Naive B cell (primary cell): ENCODE measurements around the gene STARD3. TPM values are rescaled to one million over a fixed set of nuclear protein-coding genes. Genes with fewer than 3 reads are reported as not detected.

Source experiments
- ATAC-seq, 2 donors: fragments of 150-1000 bp; cut with Tn5 transposase; 2 replicates each; pipeline ENCODE4 v1.10.0; 2021; ENCODE audit warnings: low read depth in 2 of 2, mild to moderate bottlenecking in 2 of 2, moderate library complexity in 2 of 2
- DNase-seq: peaks from one replicate; pipeline ENCODE4 v3.0.0; 2022
- H3K27ac Mint-ChIP-seq, 6 donors: one replicate each; pipeline ENCODE4 v1.8.0; 2020 to 2022; ENCODE audit warnings: mild to moderate bottlenecking in 6 of 6, mixed read lengths in 6 of 6, moderate library complexity in 5 of 6, inconsistent platforms in 2 of 6
- H3K27me3 Mint-ChIP-seq, 3 donors: one replicate each; pipeline ENCODE4 v1.8.0; 2021 to 2022; ENCODE audit warnings: mixed read lengths in 3 of 3, mild to moderate bottlenecking in 1 of 3
- H3K36me3 Mint-ChIP-seq, 2 donors: one replicate each; pipeline ENCODE4 v1.8.0; 2020 to 2022; ENCODE audit warnings: mixed read lengths in 2 of 2, inconsistent platforms in 1 of 2, mild to moderate bottlenecking in 1 of 2
- H3K4me1 Mint-ChIP-seq, 3 donors: one replicate each; pipeline ENCODE4 v1.8.0; 2020 to 2022; ENCODE audit warnings: mixed read lengths in 3 of 3, inconsistent platforms in 1 of 3, mild to moderate bottlenecking in 1 of 3, moderate library complexity in 1 of 3
- H3K4me3 Mint-ChIP-seq, 8 donors: one replicate each; pipeline ENCODE4 v1.8.0; 2020 to 2022; ENCODE audit warnings: mild to moderate bottlenecking in 8 of 8, mixed read lengths in 8 of 8, moderate library complexity in 8 of 8, inconsistent platforms in 2 of 8
- H3K9me3 Mint-ChIP-seq, 7 donors: one replicate each; pipeline ENCODE4 v1.8.0; 2020 to 2022; ENCODE audit warnings: mixed read lengths in 7 of 7, mild to moderate bottlenecking in 5 of 7, inconsistent platforms in 2 of 7, moderate library complexity in 1 of 7
- polyA plus RNA-seq, 6 donors: library from polyadenylated mRNA; unstranded; fragments of 300-500 nt; fragmentation: Illumina TruSeq; gene quantifications; one replicate each; pipeline ENCODE4 v1.2.3, GENCODE V29; 2021; ENCODE audit warnings: low read depth in 6 of 6

Gene STARD3
- polyA plus RNA-seq, 6 donors from 2014 or later = 30.7 to 53.7 (median 42.0) TPM

GRCh38 chr17:39599665-39600231, 37.2 kb upstream of the STARD3 start:
- H3K4me3 Mint-ChIP-seq = peak overlapping the region in 5 of 8 donors; percentile 30 to 68 (median 56)
- peaks cover 31 to 48% (median 43%) of the 10 kb centered on the region in 3 donors for H3K4me1 Mint-ChIP-seq
- H3K9me3 Mint-ChIP-seq = no peaks in the 10 kb centered on the region
- ATAC-seq (no peak), DNase-seq (no peak)
- no peaks in the 10 kb centered on the region for H3K36me3 Mint-ChIP-seq
- H3K27ac Mint-ChIP-seq = peak overlapping the region in 2 of 6 donors; percentile 74 to 85
- peaks cover 72 to 93% (median 85%) of the 10 kb centered on the region in 3 donors for H3K27me3 Mint-ChIP-seq

- H3K27me3 Mint-ChIP-seq = peaks cover 66 to 93% (median 85%) of the 10 kb centered on the region in 3 donors
- no peaks in the 10 kb centered on the region for H3K9me3 Mint-ChIP-seq
- peaks cover 35 to 55% (median 44%) of the 10 kb centered on the region in 3 donors for H3K4me1 Mint-ChIP-seq
- peak overlapping the region in 1 of 6 donors; percentile 85 for H3K27ac Mint-ChIP-seq
- peak overlapping the region in 2 of 8 donors; percentile 59 for H3K4me3 Mint-ChIP-seq
- no peaks in the 10 kb centered on the region for H3K36me3 Mint-ChIP-seq
- DNase-seq (no peak), ATAC-seq (no peak)
These were observed 36.5 kb upstream of the STARD3 start for GRCh38 chr17:39600288-39600996.

DNA sequence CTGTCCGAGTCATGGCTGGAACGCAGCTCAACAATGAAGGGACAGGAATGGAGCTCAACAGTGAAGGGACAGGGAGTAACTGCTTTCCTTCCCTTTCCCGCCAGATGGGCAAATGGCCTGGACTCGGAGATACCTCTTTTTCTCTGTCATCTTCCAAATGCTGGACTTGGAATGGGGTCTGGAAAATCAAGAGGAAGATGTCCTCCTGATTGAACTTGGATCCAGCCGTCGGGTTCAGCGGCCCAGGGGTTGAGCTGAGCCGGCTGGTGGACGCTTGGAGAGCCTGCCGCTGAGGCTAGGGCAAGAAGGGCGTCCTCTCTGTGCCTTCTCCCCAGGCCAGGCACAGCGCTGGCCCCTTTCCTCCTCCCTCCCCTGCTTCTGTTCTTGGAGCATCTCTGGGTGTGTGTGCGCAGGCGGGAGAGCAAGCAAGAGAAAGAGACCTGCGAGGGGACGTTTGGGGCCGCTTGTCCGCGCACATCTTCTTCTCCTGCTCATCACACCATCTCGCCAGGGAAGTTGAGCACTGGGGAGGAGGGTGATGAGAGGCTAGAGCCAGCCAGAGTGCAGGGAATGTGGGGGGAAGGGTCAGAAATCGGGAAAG, 35.8 kb upstream of the STARD3 start:
- no peaks in the 10 kb centered on the region for H3K36me3 Mint-ChIP-seq
- no peaks in the 10 kb centered on the region for H3K9me3 Mint-ChIP-seq
- no peak overlapping the region for H3K4me3 Mint-ChIP-seq
- H3K27ac Mint-ChIP-seq = no peak overlapping the region
- DNase-seq (no peak), ATAC-seq (no peak)
- H3K4me1 Mint-ChIP-seq = peaks cover 32 to 53% (median 47%) of the 10 kb centered on the region in 3 donors
- H3K27me3 Mint-ChIP-seq = peaks cover 65 to 87% (median 78%) of the 10 kb centered on the region in 3 donors

DNA sequence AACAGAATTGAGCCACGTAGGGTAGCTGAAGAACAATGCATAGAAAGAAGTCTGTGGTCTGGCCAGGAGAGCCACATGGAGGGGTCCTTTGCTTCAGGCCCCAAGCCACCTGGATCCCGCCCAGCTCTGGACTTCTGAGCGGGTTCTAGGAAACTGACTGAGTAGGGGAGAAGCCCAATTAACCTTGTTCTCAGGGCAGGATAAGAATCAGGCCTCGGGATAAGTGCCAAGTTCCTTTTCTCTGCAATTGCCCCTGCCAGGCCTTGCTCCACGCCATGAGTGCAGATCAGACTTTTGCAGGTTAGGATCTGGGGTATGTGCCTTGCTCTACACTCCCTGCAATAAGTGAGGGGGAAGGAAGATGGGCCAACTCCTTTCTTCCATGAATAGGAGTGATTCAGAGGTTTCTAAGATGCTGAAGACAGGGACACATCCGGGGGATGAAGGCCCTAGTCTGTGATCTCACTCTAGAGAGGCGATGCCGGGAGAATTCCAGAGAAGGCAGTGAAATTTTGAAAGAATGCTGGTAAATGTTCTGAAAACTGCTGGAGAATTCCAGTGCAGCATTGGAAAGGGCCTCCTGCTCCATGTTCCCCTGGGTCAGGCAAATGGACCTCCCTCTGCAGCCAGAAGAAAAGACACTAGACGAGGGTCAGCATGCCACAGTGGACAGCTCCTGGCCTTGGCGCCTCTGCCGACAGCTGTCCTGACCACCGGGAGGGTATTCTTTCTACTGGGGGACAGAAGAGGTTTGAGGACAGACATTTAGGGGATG, 35.0 kb upstream of the STARD3 start:
- no peak overlapping the region for H3K27ac Mint-ChIP-seq
- ATAC-seq = no peak
- DNase-seq = no peak
- H3K9me3 Mint-ChIP-seq = no peaks in the 10 kb centered on the region
- H3K4me1 Mint-ChIP-seq = peaks cover 29 to 49% (median 45%) of the 10 kb centered on the region in 3 donors
- H3K36me3 Mint-ChIP-seq = no peaks in the 10 kb centered on the region
- peaks cover 61 to 81% (median 72%) of the 10 kb centered on the region in 3 donors for H3K27me3 Mint-ChIP-seq
- H3K4me3 Mint-ChIP-seq = peak overlapping the region in 1 of 8 donors; percentile 28

DNA sequence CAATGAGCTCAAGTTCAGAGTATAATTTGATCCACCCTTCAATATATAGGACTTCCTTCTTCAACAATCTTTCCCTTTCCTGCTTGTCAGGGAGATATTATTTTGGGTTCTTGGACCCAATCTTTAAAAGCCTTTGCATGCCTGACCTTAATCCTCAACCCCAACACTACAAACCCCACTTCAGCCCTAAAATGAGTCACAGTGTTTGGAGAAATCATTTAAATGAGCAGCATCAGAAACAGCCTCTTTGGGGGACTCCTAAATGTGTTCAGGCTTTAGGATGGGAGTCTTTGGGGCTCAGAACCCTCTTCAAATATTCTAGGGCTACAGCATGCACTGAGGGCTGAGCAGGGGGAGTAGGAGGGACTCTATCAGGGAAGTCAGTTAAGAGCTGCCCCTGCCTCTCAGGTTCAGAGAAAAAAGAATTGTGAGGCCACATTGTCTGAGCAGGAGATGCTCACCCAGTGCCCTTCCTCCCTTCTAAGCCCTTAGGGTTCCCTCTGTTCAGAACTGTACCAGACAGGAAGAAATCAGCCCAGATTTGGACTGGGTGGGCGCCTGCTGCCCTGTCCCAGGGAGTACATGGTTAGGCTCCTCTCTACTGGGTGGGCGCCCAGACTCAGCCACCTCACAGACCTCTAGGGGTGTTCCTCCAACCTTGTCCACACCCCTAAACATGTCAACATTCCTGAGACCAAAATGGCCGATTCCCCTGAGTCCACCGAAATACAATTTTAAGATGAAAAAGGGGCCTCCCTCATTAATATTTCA, 34.2 kb upstream of the STARD3 start:
- DNase-seq (no peak), ATAC-seq (no peak)
- H3K27me3 Mint-ChIP-seq = peaks cover 54 to 81% (median 71%) of the 10 kb centered on the region in 3 donors
- peaks cover 28 to 51% (median 43%) of the 10 kb centered on the region in 3 donors for H3K4me1 Mint-ChIP-seq
- H3K36me3 Mint-ChIP-seq = no peaks in the 10 kb centered on the region
- peak overlapping the region in 1 of 6 donors; percentile 21 for H3K27ac Mint-ChIP-seq
- H3K9me3 Mint-ChIP-seq = no peaks in the 10 kb centered on the region
- H3K4me3 Mint-ChIP-seq = peak overlapping the region in 3 of 8 donors; percentile 17 to 61 (median 56)

DNA sequence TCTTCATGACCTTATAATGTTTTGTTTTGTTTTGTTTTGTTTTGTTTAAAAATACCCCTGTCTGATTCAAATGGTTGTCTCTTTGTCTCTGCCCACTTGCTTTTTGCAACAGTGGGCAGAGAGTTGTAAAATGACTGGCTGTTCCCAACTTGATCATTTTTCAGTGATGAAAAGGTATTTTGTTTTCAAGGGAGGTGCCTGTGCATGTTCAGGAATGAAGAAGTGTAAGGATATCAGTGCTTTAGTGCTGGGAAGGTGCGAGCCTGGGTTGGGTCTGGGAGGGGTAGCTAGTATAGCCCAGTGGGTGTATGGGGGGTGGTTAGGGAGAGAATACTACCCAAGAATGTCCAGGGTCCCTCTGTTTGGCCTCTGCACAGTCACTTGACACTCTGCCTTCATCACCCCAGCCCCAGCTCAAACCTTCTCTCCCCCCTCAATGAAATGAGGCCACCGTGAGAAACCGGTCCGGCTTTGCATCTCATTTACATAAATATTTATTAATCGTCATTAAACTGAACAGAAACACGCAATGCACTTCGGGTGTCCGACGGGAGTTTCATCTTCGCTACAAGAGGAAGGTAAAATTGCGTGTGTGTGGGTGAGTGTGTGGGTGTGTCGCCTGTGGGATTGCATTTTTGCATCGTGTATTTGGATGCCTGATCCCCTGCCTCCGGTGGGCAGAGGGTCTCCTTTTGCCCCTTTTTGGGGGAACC, 33.5 kb upstream of the STARD3 start:
- Mint-ChIP-seq H3K27me3 (peaks cover 50 to 80% (median 67%) of the 10 kb centered on the region in 3 donors), H3K9me3 (no peaks in the 10 kb centered on the region), H3K4me3 (peak overlapping the region; percentile 42 to 78 (median 66)), H3K27ac (peak overlapping the region; percentile 10 to 64 (median 41)), H3K4me1 (peaks cover 26 to 43% (median 37%) of the 10 kb centered on the region in 3 donors), H3K36me3 (no peaks in the 10 kb centered on the region)
- ATAC-seq (peak; percentile 42 to 45), DNase-seq (no peak)

GRCh38 chr17:39604911-39605491, 31.9 kb upstream of the STARD3 start:
- H3K4me1 Mint-ChIP-seq = peaks cover 24 to 33% (median 31%) of the 10 kb centered on the region in 3 donors
- peaks cover 55 to 81% (median 73%) of the 10 kb centered on the region in 3 donors for H3K27me3 Mint-ChIP-seq
- no peaks in the 10 kb centered on the region for H3K36me3 Mint-ChIP-seq
- DNase-seq = no peak
- H3K27ac Mint-ChIP-seq = peak overlapping the region in 3 of 6 donors; percentile 44 to 59 (median 56)
- H3K9me3 Mint-ChIP-seq = no peaks in the 10 kb centered on the region
- ATAC-seq = no peak
- H3K4me3 Mint-ChIP-seq = peak overlapping the region; percentile 63 to 87 (median 72)

DNA sequence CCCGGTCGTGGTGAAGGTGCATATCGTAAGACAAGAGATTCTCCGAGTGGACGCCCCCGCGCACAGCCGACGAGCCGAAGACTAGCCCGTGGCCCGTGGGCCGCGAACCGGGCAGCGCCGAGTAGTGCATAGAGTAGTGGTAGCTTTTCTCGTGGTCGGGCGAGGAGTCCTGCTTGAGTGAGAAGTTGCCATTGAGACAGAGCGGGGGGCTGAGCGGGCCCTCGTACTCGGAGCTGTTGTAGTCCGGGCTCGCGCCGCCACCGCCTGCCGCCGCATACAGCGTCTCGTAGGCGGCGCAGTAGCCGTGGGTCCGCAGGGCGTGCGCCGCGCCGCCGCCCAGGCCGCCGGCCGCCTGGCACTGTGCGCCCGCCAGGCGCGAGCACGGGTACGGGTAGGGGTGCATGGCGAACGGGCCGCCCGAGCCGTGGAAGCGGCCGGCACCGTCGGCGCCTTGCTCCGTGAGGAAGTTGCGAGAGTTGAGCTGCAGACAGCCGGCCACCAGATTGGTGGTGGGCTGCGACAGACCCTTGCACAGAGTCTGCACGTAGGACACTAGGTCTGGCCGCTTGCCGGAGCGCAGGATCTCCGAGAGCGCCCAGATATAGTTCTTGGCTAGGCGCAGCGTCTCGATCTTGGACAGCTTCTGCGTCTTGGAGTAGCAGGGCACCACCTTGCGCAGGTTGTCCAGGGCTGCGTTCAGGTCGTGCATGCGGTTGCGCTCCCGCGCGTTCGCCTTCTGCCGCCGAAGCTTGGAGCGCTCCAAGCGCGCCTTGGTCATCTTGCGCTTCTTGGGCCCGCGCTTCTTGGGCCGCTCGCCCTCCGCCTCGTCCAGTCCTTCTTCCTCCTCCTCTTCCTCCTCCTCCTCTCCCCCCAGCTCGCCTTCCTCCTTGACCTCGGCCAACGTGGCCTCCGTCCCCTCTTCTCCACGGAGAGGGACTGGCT, 31.2 kb upstream of the STARD3 start:
- Mint-ChIP-seq H3K36me3 (no peaks in the 10 kb centered on the region), H3K4me1 (peaks cover 22 to 29% (median 27%) of the 10 kb centered on the region in 3 donors), H3K9me3 (no peaks in the 10 kb centered on the region), H3K27ac (peak overlapping the region in 2 of 6 donors; percentile 44 to 56), H3K27me3 (peaks cover 50 to 78% (median 66%) of the 10 kb centered on the region in 3 donors), H3K4me3 (peak overlapping the region in 7 of 8 donors; percentile 65 to 82 (median 74))
- DNase-seq (no peak), ATAC-seq (peak; percentile 16 to 27)

DNA sequence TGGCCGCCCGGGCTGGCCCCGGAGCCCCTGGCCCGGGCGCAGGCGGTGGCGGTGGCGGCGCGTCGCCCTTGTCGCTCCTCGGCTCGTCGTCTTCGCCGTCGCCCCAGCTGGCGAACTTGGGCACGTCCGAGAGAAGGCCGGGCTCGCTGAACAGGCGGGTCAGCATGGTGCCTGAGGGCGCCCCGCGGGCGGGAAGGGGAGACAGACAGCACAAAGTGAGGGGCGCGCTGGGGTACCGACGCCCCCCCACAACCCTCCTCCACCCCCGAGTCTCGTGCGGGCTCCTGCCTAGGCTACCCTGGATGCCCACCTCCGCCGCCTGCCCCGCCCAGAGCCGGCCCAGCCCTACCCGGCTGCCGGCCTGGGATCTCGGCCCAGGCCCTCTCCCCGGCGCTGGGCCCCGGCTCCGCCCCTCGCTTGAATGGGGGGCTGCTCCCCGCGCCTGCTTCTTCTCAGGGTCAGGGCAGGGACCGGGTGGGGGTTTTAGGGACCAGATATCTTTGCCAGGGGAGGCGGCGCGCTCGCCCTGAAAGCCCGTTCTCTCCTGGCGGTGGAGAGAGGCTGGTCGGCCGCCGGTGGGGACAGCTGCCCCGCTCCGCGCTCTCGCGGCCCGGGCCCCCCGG, 30.4 kb upstream of the STARD3 start:
- DNase-seq = no peak
- Mint-ChIP-seq H3K36me3 (no peaks in the 10 kb centered on the region), H3K9me3 (no peaks in the 10 kb centered on the region), H3K4me1 (peaks cover 18 to 27% (median 27%) of the 10 kb centered on the region in 3 donors), H3K27ac (no peak overlapping the region), H3K27me3 (peaks cover 50 to 75% (median 64%) of the 10 kb centered on the region in 3 donors), H3K4me3 (peak overlapping the region in 6 of 8 donors; percentile 42 to 76 (median 64))
- ATAC-seq = no peak

GRCh38 chr17:39607057-39607850, 29.7 kb upstream of the STARD3 start:
- DNase-seq = no peak
- Mint-ChIP-seq H3K27ac (peak overlapping the region in 2 of 6 donors; percentile 23 to 47), H3K27me3 (peaks cover 44 to 70% (median 59%) of the 10 kb centered on the region in 3 donors), H3K36me3 (no peaks in the 10 kb centered on the region), H3K4me1 (peaks cover 18 to 27% (median 27%) of the 10 kb centered on the region in 3 donors), H3K9me3 (no peaks in the 10 kb centered on the region), H3K4me3 (peak overlapping the region in 7 of 8 donors; percentile 24 to 76 (median 50))
- no peak for ATAC-seq
